GM18508 (cell line): ENCODE measurements around the gene CCDC201.

Source experiments
- ATAC-seq: cut with Tn5 transposase; IDR thresholded peaks from one replicate; pipeline ENCODE4 v1.9.1; 2021; ENCODE audit warnings: moderate number of reproducible peaks; ENCODE audit not compliant: insufficient read depth, unreplicated experiment

CCDC201 gene, protein sequence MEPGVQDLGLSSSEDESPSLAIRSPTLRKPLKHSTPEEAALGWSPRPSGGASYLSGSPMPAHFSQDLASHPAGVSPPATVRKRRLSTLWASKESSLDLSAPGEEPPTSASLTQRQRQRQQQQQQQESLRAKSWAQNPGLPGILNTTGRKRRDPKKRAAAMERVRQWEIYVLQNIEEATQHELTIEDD

GRCh38 chr7:45873035-45873354 is at the start of gene CCDC201:
Gene CCDC201, minus strand, starts transcription at chr7:45873082. Its CDS starts 75 bp downstream, at chr7:45873007.
- no peak for ATAC-seq

GRCh38 chr7:45921699-45922519 is 49.0 kb upstream of the CCDC201 start:
- ATAC-seq, result no peak

- ATAC-seq, result no peak
These were observed 48.5 kb upstream of the CCDC201 start for GRCh38 chr7:45921381-45921698.

DNA sequence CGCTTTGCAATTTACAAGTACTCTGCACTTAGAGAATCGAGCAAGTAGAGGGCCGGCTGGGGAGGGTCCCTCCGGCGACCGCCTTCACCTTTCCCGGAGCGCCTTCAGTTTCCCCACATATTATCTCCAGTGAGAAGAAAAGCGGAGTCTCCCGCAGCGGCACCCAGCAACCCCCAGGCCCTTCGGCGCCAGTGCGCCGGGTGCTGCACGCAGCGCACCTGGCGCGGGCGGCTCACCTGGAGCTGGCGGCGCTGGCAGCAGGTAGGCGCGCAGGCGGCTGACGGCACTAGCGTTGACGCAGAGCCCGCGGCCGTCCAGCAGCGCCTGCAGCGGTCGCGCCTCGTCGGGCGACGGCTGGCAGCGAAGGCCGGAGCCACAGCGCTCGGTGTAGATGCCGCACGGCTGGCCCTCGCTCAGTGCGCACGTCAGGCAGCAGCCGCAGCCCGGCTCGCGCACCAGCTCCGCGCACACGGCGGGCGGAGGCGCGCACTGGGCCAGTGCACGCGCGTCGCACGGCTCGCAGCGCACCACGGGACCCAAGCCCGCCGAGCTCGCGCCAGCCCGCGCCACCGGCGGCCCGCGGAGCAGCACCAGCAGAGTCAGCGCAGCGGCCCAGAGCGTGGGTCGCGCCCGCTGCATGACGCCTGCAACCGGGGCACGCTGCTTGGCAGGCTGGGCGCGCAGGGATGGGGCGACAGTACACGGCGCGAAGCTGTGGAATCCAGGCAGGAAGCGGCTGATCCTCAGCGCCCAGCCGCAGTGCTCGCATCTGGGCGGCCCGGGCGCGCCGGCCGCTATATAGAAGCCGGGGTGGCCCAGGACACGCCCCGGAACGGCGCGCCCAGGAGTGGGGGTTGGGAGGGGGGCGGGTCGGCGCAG is 47.9 kb upstream of the CCDC201 start, which contains the start of gene IGFBP3:
Gene IGFBP3, minus strand, starts transcription at position 771 of the 879 bp plus-strand sequence. Its CDS starts 132 bp downstream, at position 639.
- no peak for ATAC-seq

GRCh38 chr7:45919993-45920459 is 47.1 kb upstream of the CCDC201 start:
- ATAC-seq, result no peak

DNA sequence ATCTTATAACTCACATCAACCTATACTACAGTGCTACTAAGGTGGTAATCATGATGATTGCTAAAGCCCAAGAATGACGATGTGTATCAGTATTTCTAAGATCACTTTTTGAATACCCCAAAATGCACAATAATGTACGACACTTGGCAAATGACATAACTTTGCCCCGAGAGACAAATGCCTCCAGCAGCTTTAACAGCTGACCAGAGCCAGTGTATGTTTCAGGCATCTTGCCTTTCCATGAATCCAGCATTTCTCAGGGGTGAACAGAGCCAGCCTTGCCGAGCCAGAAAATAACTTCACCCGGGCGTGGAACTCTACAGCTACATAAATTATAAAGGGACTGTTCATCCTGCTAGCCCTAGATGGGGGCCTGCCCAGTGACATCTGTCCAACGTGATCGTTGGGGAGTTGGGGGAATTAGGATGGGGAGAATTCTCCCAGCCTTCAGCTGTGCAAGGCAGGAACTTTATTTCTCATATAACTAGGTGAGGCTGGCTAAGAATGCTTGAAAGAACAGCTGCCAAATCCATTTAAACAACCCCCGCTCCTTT is 46.4 kb upstream of the CCDC201 start:
- ATAC-seq, result no peak

DNA sequence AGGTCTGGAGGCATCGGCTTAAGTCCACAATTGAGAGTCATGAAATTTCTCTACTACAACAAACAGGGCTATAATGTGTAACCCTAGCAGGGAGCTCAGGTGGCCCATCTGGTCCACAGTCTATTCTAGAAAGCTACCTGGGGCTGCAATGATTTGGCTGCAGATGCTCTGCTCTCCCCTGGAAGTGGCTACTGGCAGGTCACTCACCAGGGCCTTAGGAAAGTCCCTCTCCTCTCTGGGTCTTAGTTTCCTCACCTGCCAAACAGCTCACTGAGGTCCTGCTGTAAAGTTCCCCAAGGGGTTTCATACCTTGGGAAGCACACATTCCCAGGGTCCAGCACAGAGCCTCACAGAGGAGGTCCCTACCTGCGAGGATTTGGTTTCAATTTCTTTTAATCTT is 45.7 kb upstream of the CCDC201 start:
- ATAC-seq, result no peak

- no peak for ATAC-seq
These were observed 44.8 kb upstream of the CCDC201 start for GRCh38 chr7:45917658-45918057.

- ATAC-seq, result no peak
These were observed 44.2 kb upstream of the CCDC201 start for GRCh38 chr7:45917064-45917463.

- ATAC-seq, result no peak
These were observed 42.7 kb upstream of the CCDC201 start for GRCh38 chr7:45915606-45916005.

- no peak for ATAC-seq
These were observed 42.0 kb upstream of the CCDC201 start for GRCh38 chr7:45914911-45915310.

DNA sequence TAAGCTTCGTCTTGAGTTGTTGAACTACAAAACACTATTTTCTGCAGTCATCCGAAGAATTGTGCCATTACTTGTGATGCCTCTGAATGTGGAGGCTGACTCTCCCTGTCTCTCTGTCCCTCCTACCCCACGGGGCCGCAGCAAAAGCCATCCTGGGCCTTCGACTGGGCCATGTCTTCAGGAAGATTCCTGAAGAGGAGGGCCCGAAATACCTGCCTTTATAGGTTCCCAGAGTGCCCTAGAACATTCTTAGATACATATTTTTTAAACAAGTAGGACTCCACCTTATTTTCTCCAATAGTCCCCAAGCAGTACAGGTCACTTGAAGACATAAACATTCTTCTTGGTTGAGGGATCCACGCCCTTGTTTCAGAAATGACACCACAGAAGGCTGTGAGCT is 40.1 kb upstream of the CCDC201 start:
- no peak for ATAC-seq

DNA sequence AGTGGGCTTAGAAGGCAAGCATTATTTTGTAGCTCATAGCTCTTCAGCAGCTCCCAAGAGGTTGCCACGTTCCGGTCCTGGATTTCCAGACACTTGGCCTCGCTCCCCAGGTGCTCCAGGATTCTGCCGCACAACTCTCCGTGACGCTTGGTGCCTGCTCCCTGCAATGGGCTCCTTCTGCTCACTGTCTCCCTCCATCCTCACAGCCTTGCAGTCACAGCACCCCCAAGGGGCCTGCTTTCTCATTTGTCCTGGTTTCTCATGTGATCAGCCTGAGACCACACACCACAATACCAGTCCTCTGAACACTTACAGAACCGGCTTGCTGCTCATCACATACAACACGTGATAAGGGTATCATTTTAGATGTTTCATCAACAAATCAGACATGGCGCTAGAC is 38.4 kb upstream of the CCDC201 start:
- no peak for ATAC-seq

DNA sequence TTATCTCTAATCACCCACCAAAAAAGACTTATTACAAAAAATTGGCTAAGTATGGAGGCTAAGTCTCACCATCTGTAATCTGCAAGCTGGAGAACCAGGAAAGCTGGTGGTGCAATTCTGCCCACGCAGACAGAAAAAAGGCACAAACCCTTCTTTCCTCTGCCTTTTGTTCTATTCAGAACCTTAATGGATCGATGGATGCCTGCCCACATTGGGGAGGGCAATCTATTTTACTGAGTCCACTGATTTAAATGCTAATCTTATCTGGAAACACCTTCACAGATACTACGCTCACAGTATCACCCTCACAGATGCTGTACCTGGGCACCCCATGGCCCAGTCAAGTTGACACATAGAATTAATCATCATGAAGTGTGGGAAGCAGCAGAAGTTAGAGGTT is 38.0 kb upstream of the CCDC201 start:
- no peak for ATAC-seq

DNA sequence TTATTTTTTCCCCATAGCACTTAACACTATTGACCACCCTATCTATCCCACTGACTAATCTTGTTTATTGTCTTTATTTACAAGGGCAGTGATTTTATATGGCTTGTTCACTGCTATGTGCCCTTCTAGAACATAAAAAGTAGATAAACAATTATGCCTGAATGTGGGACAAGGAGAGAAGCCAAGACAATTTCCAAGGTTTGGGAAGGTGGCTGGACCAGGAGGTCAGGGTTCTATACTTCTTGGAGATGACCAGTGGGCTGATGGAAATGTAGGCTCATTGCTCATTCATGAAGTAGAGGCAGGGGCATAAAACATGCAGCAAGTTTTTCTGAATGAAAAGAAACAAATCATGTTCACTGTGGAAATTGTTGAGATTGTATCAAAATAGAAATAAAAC is 36.7 kb upstream of the CCDC201 start:
- ATAC-seq, result no peak

DNA sequence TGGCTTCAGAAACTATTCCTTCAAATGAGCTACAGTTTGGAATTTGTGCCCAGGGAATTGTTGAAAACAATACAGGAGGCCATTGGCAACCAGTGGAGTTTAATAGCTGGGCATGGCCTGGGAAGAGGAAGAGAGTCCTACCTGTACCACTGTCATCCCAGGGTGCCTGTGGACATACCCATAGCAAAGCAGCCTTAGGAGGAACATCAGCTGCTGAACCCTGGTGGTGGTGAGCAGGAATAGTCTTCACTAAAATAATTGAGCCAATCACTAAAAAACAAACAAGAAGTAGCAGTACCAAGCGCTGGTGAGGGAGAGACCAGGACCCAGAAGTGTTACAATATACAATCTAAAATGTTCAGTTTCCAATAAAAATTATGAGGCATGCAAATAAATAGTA is 29.9 kb upstream of the CCDC201 start:
- no peak for ATAC-seq

- ATAC-seq, result no peak
These were observed 28.7 kb upstream of the CCDC201 start for GRCh38 chr7:45901566-45901965.

- no peak for ATAC-seq
These were observed 25.3 kb upstream of the CCDC201 start for GRCh38 chr7:45898222-45898621.

DNA sequence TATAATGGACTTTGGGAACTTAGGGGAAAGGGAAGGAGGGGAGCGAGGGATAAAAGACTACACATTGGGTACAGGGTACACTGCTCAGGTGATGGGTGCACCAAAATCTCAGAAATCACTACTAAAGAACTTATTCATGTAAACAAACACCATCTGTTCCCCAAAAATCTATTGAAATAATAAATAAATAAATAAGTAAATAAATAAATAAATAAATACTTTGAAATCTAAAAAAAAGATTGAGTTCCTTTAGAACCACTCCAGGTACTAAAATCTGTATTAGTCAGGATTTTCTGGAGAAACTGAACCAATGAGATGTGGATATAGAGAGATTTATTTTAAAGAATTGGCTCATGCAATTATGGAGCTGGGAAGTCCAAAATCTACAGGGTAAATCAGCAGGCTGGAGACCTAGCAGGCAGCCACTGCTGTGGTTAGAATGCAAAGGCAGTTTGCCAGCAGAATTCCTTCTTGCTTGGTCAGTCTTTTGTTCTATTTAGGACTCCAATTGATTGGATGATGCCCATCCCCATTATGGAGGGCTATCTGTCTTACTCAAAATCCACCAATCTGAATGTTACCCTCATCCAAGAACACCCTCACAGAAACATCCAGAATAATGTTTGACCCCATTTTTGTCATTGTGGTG is 24.3 kb upstream of the CCDC201 start:
- ATAC-seq, result no peak

DNA sequence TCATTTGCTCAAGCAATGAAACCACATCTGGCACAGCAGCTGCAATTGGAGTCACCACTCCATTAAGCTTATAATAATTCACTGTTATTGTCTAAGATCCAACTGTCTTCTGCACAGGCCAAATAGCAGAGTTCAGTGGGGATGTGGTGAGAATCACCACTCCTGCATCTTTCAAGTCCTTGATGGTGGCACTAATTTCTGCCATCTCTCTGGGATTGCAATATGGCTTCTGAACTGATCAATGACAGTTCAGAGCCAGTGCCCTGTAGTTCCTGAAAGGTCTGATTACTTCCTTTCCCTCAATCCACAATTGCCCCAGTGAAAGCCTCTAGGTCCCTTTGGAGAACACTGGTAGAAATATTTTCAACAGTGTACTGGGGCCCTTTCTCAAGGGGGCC is 21.8 kb upstream of the CCDC201 start:
- no peak for ATAC-seq
